DND-41 (cell line): ENCODE measurements around the gene GRIA4.

ENCODE experiments used
- ATAC-seq: fragments of 200-7000 bp; cut with Tn5 transposase; 3 replicates; pipeline ENCODE4 v1.9.1; 2021; ENCODE audit warnings: low read depth; ENCODE audit not compliant: insufficient read depth
- DNase-seq: peaks from one replicate; pipeline ENCODE4 v3.0.0-alpha.2; 2020
- H2AFZ ChIP-seq: 2 replicates; pipeline ENCODE4 v1.6.0; 2012; ENCODE audit warnings: low read depth, low read length
- H3K27ac ChIP-seq: 2 replicates; pipeline ENCODE4 v1.5.1; 2012; ENCODE audit warnings: low read length, inconsistent platforms
- H3K27me3 ChIP-seq: fragments of 200-600 bp; sonication (generic); 2 replicates; pipeline ENCODE4 v1.6.0; 2012; ENCODE audit warnings: low read length, mild to moderate bottlenecking, inconsistent platforms; ENCODE audit not compliant: insufficient read depth, poor library complexity
- H3K36me3 ChIP-seq: 2 replicates; pipeline ENCODE4 v1.5.1; 2012; ENCODE audit warnings: low read length, inconsistent platforms; ENCODE audit not compliant: insufficient read depth
- H3K4me1 ChIP-seq: 2 replicates; pipeline ENCODE4 v1.5.1; 2012; ENCODE audit warnings: mild to moderate bottlenecking, low read length; ENCODE audit not compliant: insufficient read depth
- H3K4me2 ChIP-seq: 2 replicates; pipeline ENCODE4 v1.6.0; 2012; ENCODE audit warnings: mild to moderate bottlenecking, moderate library complexity, low read length, inconsistent platforms; ENCODE audit not compliant: insufficient read depth
- H3K4me3 ChIP-seq, 2 experiments: fragments of 200-600 bp in 1 of 2; shearing (Covaris generic) in 1 of 2; 2 replicates each; pipeline ENCODE4 v1.5.1; 2012 to 2016; ENCODE audit warnings: inconsistent platforms in 2 of 2, low read length in 2 of 2, mild to moderate bottlenecking in 2 of 2, low read depth in 1 of 2, moderate library complexity in 1 of 2
- H3K79me2 ChIP-seq: 2 replicates; pipeline ENCODE4 v1.6.0; 2012; ENCODE audit warnings: low read length, inconsistent platforms; ENCODE audit not compliant: insufficient read depth
- H3K9ac ChIP-seq: 2 replicates; pipeline ENCODE4 v1.6.0; 2012; ENCODE audit warnings: low read depth, mild to moderate bottlenecking, inconsistent platforms, low read length, moderate library complexity
- H3K9me3 ChIP-seq: 2 replicates; pipeline ENCODE4 v1.5.1; 2012; ENCODE audit warnings: low read length, moderate library complexity, mild to moderate bottlenecking, inconsistent platforms; ENCODE audit not compliant: insufficient read depth, severe bottlenecking
- H4K20me1 ChIP-seq: 2 replicates; pipeline ENCODE4 v1.6.0; 2012; ENCODE audit warnings: low read length; ENCODE audit not compliant: insufficient read depth
- EZH2 ChIP-seq: IDR thresholded peaks from 3 replicates; pipeline ENCODE4 v1.6.1; 2012; ENCODE audit warnings: borderline replicate concordance, low read depth, mild to moderate bottlenecking, moderate library complexity, low read length, inconsistent platforms; ENCODE audit not compliant: severe bottlenecking
- TF ChIP-seq, protein P1 (sequence below): IDR thresholded peaks from 2 replicates; pipeline ENCODE4 v1.5.1; 2012; ENCODE audit warnings: borderline replicate concordance, low read length, moderate library complexity, mild to moderate bottlenecking; ENCODE audit not compliant: poor library complexity, severe bottlenecking; ENCODE audit errors: extremely low read depth

Gene GRIA4

DNA sequence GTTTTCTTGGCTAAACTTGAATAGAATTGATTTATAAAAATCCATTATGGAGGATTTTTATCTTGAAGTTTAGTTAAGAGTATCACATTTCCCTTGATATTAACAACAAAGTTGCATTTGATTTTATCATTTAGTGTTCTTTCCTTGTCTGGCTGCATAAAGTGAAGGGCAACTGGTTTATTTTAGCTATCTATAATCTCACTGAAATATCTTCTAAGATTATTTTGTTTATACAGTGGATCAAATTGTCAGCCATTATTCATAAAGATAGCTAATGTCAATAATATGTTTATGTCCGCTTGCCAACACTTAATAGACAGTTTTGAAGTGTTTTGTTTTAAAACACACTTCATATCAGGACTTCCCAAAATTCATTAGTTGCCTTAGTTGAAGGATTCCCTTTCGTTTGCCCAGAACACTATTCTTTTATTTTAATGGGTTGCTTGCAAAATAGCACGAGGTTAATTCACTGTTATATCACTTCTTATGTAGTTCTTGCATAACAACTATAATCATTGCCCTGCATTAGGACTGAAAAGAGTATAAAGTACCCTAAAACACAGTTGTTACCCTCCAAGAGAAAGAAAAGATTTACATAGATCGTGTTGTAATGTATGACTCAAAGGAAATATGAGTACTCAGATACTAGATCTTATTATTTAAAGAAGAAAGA is 339.2 kb downstream of the GRIA4 start:
- no peak overlapping the region for H2AFZ ChIP-seq
- TF ChIP-seq, protein P1, sequence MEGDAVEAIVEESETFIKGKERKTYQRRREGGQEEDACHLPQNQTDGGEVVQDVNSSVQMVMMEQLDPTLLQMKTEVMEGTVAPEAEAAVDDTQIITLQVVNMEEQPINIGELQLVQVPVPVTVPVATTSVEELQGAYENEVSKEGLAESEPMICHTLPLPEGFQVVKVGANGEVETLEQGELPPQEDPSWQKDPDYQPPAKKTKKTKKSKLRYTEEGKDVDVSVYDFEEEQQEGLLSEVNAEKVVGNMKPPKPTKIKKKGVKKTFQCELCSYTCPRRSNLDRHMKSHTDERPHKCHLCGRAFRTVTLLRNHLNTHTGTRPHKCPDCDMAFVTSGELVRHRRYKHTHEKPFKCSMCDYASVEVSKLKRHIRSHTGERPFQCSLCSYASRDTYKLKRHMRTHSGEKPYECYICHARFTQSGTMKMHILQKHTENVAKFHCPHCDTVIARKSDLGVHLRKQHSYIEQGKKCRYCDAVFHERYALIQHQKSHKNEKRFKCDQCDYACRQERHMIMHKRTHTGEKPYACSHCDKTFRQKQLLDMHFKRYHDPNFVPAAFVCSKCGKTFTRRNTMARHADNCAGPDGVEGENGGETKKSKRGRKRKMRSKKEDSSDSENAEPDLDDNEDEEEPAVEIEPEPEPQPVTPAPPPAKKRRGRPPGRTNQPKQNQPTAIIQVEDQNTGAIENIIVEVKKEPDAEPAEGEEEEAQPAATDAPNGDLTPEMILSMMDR, result no peak
- no peak for TF ChIP-seq EZH2
- no peak overlapping the region for H3K27ac ChIP-seq
- H3K4me3 ChIP-seq, result no peak overlapping the region
- no peak overlapping the region for H3K9ac ChIP-seq
- H3K36me3 ChIP-seq, result no peaks in the 10 kb centered on the region
- DNase-seq (no peak), ATAC-seq (no peak)
- H3K4me2 ChIP-seq, result no peak overlapping the region
- H4K20me1 ChIP-seq, result no peaks in the 10 kb centered on the region
- no peaks in the 10 kb centered on the region for H3K9me3 ChIP-seq
- no peaks in the 10 kb centered on the region for H3K79me2 ChIP-seq
- no peaks in the 10 kb centered on the region for H3K27me3 ChIP-seq
- no peaks in the 10 kb centered on the region for H3K4me1 ChIP-seq

DNA sequence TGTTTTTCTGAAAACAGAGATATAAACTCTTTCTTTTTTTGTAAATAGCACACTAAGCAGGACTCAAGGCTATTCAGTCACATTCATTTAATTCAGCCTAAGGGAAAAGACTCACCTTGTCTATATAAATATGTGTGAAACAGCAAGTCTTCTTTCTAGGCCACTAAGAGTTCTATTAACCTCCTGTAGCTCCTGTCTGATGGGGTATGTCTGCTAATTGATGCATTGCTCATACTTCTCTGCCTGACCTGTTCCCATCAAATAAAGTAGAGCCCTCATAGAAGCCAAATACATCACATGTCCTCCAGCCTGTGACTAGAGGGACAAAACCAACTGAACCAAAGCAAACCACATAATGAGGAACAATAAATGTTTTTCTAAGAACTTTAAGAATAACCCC is 344.0 kb downstream of the GRIA4 start:
- no peaks in the 10 kb centered on the region for H3K9me3 ChIP-seq
- H3K36me3 ChIP-seq, result no peaks in the 10 kb centered on the region
- H3K4me2 ChIP-seq, result no peak overlapping the region
- no peak overlapping the region for H3K4me3 ChIP-seq
- H4K20me1 ChIP-seq, result no peaks in the 10 kb centered on the region
- H3K4me1 ChIP-seq, result no peaks in the 10 kb centered on the region
- no peak overlapping the region for H3K9ac ChIP-seq
- no peak overlapping the region for H2AFZ ChIP-seq
- DNase-seq, result no peak
- TF ChIP-seq, protein P1, result no peak
- no peak for TF ChIP-seq EZH2
- H3K27me3 ChIP-seq, result no peaks in the 10 kb centered on the region
- no peak overlapping the region for H3K27ac ChIP-seq
- H3K79me2 ChIP-seq, result no peaks in the 10 kb centered on the region
- ATAC-seq, result no peak

DNA sequence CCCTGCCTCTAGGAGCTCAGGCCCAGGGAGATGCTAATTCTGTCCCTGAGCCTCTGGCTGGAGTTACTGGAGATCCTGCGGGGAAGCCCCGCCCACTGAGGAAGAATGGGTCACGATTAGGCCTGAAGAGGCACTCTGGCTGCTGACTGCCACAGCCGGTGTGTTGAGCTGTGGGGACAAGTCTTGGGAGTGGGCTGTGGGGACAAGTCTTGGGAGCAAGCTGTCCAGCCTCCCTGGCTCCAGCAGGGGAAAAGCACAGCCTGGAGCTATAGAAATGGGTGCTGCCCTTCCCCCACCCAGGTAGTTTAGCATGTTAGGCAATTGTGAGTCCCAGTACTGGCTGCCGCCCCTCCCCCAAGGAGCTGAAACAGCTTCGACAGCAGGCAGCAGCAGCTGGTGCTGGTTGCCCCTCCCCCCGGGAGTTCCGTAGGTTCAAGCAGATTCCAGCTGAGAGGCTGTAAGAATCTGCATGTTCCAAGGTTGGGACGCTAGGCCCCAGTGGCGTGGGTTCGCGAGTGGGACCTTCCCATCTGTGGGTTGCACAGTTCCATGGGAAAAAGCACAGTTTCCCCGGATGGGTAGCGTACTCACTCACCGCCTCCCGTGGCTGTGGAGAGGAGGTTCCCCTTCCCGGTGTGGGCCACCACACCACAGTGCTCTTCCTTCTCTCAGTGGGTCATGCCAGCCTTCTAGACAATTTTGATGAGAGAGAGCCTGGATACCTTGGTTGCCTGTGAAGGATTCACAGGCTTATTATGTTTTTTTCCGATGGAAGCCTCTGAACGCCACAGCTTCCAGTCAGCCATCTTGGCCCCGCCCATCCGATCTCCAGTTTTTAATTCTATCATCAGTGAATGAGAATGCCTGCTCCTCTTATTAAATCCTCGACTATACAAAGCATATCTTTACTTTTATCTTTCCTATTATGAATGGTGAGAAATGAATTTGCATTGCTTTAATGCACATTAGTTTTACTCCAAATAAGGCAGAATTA is 350.7 kb downstream of the GRIA4 start:
- no peak for TF ChIP-seq EZH2
- TF ChIP-seq, protein P1, result no peak
- Histone ChIP-seq H2AFZ (0 out of 2 replicates have a peak overlapping the region, but pooled peaks have one; percentile 15), H3K4me1 (no peaks in the 10 kb centered on the region), H3K9ac (no peak overlapping the region), H3K27me3 (no peaks in the 10 kb centered on the region), H3K9me3 (no peaks in the 10 kb centered on the region), H3K27ac (no peak overlapping the region), H4K20me1 (no peaks in the 10 kb centered on the region), H3K4me2 (no peak overlapping the region), H3K36me3 (no peaks in the 10 kb centered on the region), H3K79me2 (no peaks in the 10 kb centered on the region), H3K4me3 (no peak overlapping the region)
- DNase-seq, result no peak
- ATAC-seq, result no peak
